GM08714 (cell line): Measurements from ENCODE around the gene UGT2B11.
"Not testable (repeated sequence)": the region's sequence is repeated elsewhere in the genome, so short reads cannot be mapped to it uniquely, and the experiment has no call there.

ENCODE experiments used
- H3K4me3 ChIP-seq: fragments of 200-500 bp; sonication (Bioruptor generic); 2 replicates; pipeline ENCODE4 v1.5.1; 2014; ENCODE audit warnings: mild to moderate bottlenecking, low read length, inconsistent platforms
- ZNF274 ChIP-seq: IDR thresholded peaks from 2 replicates; pipeline ENCODE4 v1.6.1; 2012; ENCODE audit warnings: mild to moderate bottlenecking, low read depth, low read length

UGT2B11 gene

DNA sequence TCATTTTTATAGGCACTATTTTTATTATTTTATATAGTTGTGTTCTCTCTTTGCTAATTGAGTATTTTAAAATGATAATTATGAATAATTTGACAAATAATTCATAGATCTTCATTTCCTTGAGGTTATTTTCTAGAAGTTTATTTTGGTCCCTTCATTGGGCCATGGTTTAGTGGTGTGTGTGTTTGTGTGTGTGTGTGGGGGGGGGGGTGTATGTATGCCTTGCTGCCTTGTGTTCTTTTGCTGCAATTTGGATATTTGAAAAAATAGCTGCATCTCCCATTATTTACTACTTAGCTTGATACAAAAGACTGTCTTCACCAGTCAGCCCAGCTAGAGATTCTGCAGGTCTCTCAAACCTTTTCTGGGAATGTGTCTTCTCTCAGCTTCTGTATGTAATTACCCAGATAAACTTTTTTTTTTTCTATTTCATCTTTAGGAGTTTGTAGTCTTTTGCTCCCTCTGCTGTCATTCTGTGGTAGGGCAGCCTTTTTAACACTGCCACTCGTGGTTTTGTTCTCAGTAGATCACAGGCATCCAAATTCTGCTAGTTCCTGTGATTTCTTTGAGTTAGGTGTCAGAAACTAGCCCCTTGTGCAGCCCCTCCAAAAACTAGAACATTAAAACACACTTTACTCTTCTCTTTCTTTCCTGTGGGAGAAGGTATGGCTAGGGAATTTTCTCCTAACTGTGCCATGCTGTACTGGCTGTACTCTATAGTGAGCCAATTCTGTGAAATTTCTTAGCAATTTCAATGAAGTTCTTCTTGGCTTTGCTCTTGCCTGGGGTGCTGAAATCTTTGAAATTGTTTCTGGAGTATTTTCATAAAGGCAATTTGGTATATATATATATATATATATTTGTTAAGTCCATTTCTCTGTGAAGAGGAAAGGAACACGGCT, 44.1 kb downstream of the UGT2B11 start:
- not testable (repeated sequence) for H3K4me3 ChIP-seq

DNA sequence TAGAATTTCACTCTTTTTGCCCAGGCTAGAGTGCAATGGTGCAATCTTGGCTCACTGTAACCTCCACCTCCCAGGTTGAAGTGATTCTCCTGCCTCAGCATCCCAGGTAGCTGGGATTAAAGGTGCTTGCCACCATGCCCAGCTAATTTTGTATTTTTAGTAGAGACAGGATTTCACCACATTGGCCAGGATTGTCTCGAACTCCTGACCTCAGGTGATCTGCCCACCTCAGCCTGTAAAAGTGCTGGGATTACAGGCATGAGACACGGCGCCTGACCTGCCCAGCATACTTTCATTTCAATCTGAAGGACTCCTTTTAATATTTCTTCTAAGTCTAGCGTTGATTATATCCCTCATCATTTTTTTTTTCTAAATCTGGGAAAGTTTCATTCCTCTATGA, 45.4 kb downstream of the UGT2B11 start:
- not testable (repeated sequence) for H3K4me3 ChIP-seq

DNA sequence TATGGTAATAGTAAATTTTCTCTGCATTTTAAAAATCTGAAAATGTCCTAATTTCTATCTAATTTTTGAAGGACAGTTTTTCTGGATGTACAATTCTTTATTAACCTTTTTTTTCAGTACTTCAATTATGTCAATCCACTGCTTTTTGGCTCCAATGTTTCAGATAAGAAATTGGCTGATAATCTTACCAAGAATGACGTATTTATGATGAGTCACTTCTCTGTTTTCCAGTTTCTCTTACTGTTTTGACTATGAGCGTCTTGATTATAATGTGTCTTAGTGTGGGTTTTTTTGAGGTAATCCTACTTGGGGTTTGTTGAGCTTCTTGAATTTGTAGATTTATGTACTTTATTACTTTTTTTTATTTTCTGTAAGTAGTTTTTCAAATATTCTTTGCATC, 47.2 kb downstream of the UGT2B11 start:
- TF ChIP-seq ZNF274 = no peak
- H3K4me3 ChIP-seq = no peak overlapping the region

DNA sequence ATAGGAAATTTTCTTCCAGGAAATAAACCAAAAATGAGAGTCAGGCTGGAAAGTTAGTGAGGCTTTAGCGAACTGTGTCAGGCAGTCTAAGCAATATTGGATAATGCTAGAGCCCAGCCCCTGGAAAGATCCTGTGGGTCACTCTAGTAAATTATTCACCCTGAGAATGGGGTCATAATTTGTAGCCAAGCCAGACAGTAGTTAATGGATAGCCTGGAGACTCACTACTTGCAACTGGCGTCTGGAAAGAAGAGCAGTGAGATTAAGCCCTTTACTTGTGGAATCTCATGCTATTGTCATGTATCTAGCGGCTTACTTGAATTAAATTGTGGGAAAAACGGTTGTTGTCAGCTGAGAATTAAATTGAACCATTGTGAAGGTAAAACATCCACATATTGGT, 48.2 kb downstream of the UGT2B11 start:
- not testable (repeated sequence) for H3K4me3 ChIP-seq

DNA sequence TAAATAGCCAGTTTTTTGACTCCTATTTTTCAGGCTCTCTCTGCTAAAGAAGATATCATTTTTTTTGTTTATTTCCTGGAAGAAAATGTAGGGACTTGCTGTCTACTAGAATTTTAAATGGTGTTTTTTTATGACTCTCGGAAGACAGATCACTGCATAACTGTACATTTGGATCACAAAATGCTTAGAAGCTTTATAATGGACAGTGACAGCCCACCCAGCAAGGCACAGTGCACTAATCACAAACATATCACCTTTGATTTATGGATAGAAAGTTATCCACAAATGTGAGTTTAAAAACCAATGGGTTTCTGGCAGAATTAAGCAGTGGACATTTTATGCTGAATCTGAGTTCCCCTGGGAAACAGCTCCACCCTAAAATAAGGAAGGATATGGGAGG, 48.8 kb downstream of the UGT2B11 start:
- not testable (repeated sequence) for H3K4me3 ChIP-seq

DNA sequence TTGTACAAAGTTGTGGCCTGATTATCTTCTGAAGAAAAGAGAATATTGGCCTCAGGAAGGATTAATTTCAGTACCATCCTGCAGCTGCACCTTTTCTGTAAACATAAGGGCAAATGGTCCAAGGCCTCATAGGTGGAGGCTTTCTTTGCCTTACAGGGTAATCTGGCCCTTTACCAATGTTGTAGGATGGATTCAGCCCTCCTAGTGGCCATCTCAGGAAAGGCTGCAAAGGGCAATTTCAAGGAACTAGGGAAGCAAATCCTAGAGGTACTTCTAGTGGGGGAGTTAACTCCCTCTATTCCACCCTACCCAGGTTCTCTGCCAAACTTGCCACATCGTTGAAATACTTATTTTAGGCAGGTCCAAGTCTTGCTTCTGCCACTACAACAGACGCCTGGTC, 57.6 kb downstream of the UGT2B11 start:
- H3K4me3 ChIP-seq = no peak overlapping the region

DNA sequence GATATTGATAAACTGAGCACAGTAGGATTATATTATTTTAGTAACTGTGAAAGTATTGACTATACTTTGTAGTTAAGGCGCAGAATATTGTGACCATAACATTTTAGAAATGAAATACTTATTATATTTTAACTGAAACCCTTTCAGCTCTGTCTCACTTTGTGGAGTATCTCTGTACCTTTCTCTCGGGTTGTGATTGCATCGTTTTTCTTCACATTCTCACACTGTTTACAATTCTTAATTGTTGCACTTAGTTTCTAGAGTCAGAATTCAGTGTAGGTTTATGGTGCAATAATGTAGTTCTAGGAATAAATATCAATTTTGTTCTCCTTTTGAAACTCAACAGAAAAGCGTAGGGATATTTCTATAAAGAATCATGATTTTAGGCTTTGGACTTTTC, 60.5 kb downstream of the UGT2B11 start:
- H3K4me3 ChIP-seq = no peak overlapping the region
- no peak for TF ChIP-seq ZNF274

More for the DNA sequence above, 57.6 kb downstream of the UGT2B11 start:
- no peak for TF ChIP-seq ZNF274
